H1 (cell line): ENCODE data around the gene XPOT. TPM values are rescaled to one million over a fixed set of nuclear protein-coding genes. Genes with fewer than 3 reads are reported as not detected.

ENCODE experiments used
- CTCF ChIA-PET: fragments of 300-600 bp; sonication (Branson Sonifier 250); formaldehyde crosslinking; loops from one replicate; lab custom pipeline; 2021; ENCODE audit not compliant: partially characterized antibody; lab: Charles Lee
- POLR2A ChIA-PET: fragments of 300-600 bp; sonication (Branson Sonifier 250); formaldehyde crosslinking; loops from one replicate; lab custom pipeline; 2021; ENCODE audit warnings: inconsistent platforms; ENCODE audit not compliant: partially characterized antibody; lab: Charles Lee
- DNase-seq, 2 experiments: peaks; one replicate each; pipeline versions ENCODE4 v3.0.0 to v3.0.0-alpha.2; 2010 to 2022; ENCODE audit warnings: low spot score in 2 of 2, low read depth in 1 of 2, mixed read lengths in 1 of 2
- FAIRE-seq: peaks from 2 replicates; lab custom pipeline; 2011; peaks lifted over from hg19 to GRCh38; lab: Jason Lieb, UNC
- H2AFZ ChIP-seq: 2 replicates; pipeline ENCODE4 v1.8.1; 2012; ENCODE audit warnings: low read length, inconsistent platforms
- H2AK5ac ChIP-seq: 2 replicates; pipeline ENCODE4 v1.6.1; 2013; ENCODE audit warnings: low read depth, low read length
- H2BK120ac ChIP-seq: replicated peaks from 2 replicates; pipeline ENCODE3; 2013; ENCODE audit warnings: low read depth, low read length, inconsistent platforms
- H2BK12ac ChIP-seq: 2 replicates; pipeline ENCODE4 v1.6.1; 2013; ENCODE audit warnings: low read depth, low read length
- H2BK15ac ChIP-seq: 2 replicates; pipeline ENCODE4 v1.6.1; 2013; ENCODE audit warnings: low read length
- H2BK20ac ChIP-seq: 2 replicates; pipeline ENCODE4 v1.6.1; 2013; ENCODE audit warnings: low read length
- H2BK5ac ChIP-seq: 2 replicates; pipeline ENCODE4 v1.6.1; 2013; ENCODE audit warnings: low read depth, low read length
- H3K14ac ChIP-seq: 2 replicates; pipeline ENCODE4 v1.6.1; 2013; ENCODE audit warnings: inconsistent platforms; ENCODE audit not compliant: insufficient read length
- H3K18ac ChIP-seq: 2 replicates; pipeline ENCODE4 v1.6.1; 2013; ENCODE audit warnings: low read length; ENCODE audit errors: extremely low read depth
- H3K23ac ChIP-seq: 2 replicates; pipeline ENCODE4 v1.6.1; 2013; ENCODE audit warnings: inconsistent platforms; ENCODE audit not compliant: insufficient read length
- H3K23me2 ChIP-seq: 2 replicates; pipeline ENCODE4 v1.6.1; 2013; ENCODE audit warnings: low read depth, low read length
- H3K27ac ChIP-seq: 2 replicates; pipeline ENCODE4 v1.6.1; 2011; ENCODE audit warnings: low read depth, low read length, inconsistent platforms
- H3K27me3 ChIP-seq, 4 experiments: replicated peaks in 1 of 4; 1 replicate in 1 of 4; 2 replicates in 3 of 4; pipeline versions ENCODE4 v1.6.1 to v1.8.1; 2011 to 2013; ENCODE audit warnings: low read length in 3 of 4, mild to moderate bottlenecking in 3 of 4, inconsistent platforms in 2 of 4, mixed read lengths in 2 of 4, moderate library complexity in 1 of 4; ENCODE audit not compliant: control insufficient read depth in 3 of 4, insufficient read depth in 3 of 4; ENCODE audit errors: extremely low read depth in 1 of 4
- H3K36me3 ChIP-seq, 4 experiments: 2 replicates each; pipeline versions ENCODE4 v1.6.1 to v1.8.1; 2011 to 2013; ENCODE audit warnings: mild to moderate bottlenecking in 4 of 4, low read length in 3 of 4, moderate library complexity in 2 of 4, control low read depth in 1 of 4, inconsistent platforms in 1 of 4; ENCODE audit not compliant: insufficient read depth in 4 of 4, control insufficient read depth in 2 of 4
- H3K4ac ChIP-seq: replicated peaks from 2 replicates; pipeline ENCODE3; 2013; ENCODE audit warnings: low read length, low read depth, mixed read lengths, inconsistent platforms; ENCODE audit not compliant: insufficient read length
- H3K4me1 ChIP-seq, 4 experiments: replicated peaks in 1 of 4; 1 replicate in 1 of 4; 2 replicates in 3 of 4; pipeline versions ENCODE4 v1.6.1 to v1.8.1; 2011 to 2013; ENCODE audit warnings: low read length in 3 of 4, inconsistent platforms in 2 of 4, mixed read lengths in 1 of 4; ENCODE audit not compliant: insufficient read depth in 4 of 4, control insufficient read depth in 3 of 4
- H3K4me2 ChIP-seq, 2 experiments: 2 replicates each; pipeline versions ENCODE4 v1.6.1 to v1.8.1; 2011 to 2013; ENCODE audit warnings: low read depth in 2 of 2, low read length in 2 of 2, control low read depth in 1 of 2, inconsistent platforms in 1 of 2, mild to moderate bottlenecking in 1 of 2; ENCODE audit not compliant: insufficient read depth in 1 of 2
- H3K4me3 ChIP-seq, 4 experiments: fragments of 200-600, 300-600 bp in 1 of 4; sonication (generic), shearing (Covaris generic), sonication (Bioruptor Twin) in 1 of 4; 2 replicates each; pipeline versions ENCODE4 v1.5.1 to v1.8.1; 2011 to 2016; ENCODE audit warnings: low read length in 4 of 4, low read depth in 3 of 4, control low read depth in 2 of 4, inconsistent platforms in 2 of 4, mild to moderate bottlenecking in 2 of 4, mixed read lengths in 1 of 4, moderate library complexity in 1 of 4; ENCODE audit not compliant: insufficient read depth in 2 of 4; ENCODE audit errors: extremely low read depth in 1 of 4
- H3K56ac ChIP-seq: replicated peaks from 2 replicates; pipeline ENCODE3; 2013; ENCODE audit warnings: low read depth, mild to moderate bottlenecking, mixed read lengths, low read length, inconsistent platforms; ENCODE audit not compliant: insufficient read length
- H3K79me1 ChIP-seq: 2 replicates; pipeline ENCODE4 v1.6.1; 2013; ENCODE audit warnings: low read depth, low read length, control low read depth
- H3K79me2 ChIP-seq, 2 experiments: 2 replicates each; pipeline versions ENCODE4 v1.6.1 to v1.8.1; 2012 to 2013; ENCODE audit warnings: low read length in 2 of 2, mild to moderate bottlenecking in 2 of 2, inconsistent platforms in 1 of 2; ENCODE audit not compliant: insufficient read depth in 2 of 2, control insufficient read depth in 1 of 2
- H3K9ac ChIP-seq, 4 experiments: replicated peaks in 1 of 4; 1 replicate in 1 of 4; 2 replicates in 3 of 4; pipeline versions ENCODE4 v1.6.1 to v1.8.1; 2011 to 2013; ENCODE audit warnings: low read depth in 3 of 4, low read length in 3 of 4, control low read depth in 2 of 4, mild to moderate bottlenecking in 2 of 4, moderate library complexity in 2 of 4, inconsistent platforms in 1 of 4; ENCODE audit errors: extremely low read depth in 1 of 4
- H3K9me3 ChIP-seq, 2 experiments: 2 replicates each; pipeline versions ENCODE4 v1.6.1 to v1.8.1; 2012 to 2013; ENCODE audit warnings: mild to moderate bottlenecking in 2 of 2, moderate library complexity in 2 of 2, control low read depth in 1 of 2, inconsistent platforms in 1 of 2, low read depth in 1 of 2, low read length in 1 of 2, mixed read lengths in 1 of 2; ENCODE audit not compliant: insufficient read depth in 2 of 2
- H4K20me1 ChIP-seq, 2 experiments: replicated peaks in 1 of 2; 2 replicates each; pipeline versions ENCODE3 to v1.8.1; 2011 to 2013; ENCODE audit warnings: inconsistent platforms in 2 of 2, low read length in 2 of 2, mild to moderate bottlenecking in 1 of 2; ENCODE audit not compliant: insufficient read depth in 2 of 2, control insufficient read depth in 1 of 2
- H4K5ac ChIP-seq: 2 replicates; pipeline ENCODE4 v1.6.1; 2013; ENCODE audit warnings: low read length, low read depth, mixed read lengths, inconsistent platforms; ENCODE audit not compliant: insufficient read length
- H4K8ac ChIP-seq: 2 replicates; pipeline ENCODE4 v1.8.0; 2013; ENCODE audit warnings: mild to moderate bottlenecking, moderate library complexity, low read length, inconsistent platforms; ENCODE audit not compliant: insufficient read depth; ENCODE audit errors: extremely low read depth
- H4K91ac ChIP-seq: replicated peaks from 2 replicates; pipeline ENCODE3; 2013; ENCODE audit warnings: low read length, mixed read lengths, inconsistent platforms; ENCODE audit not compliant: insufficient read length
- NANOG ChIP-seq: IDR thresholded peaks from 2 replicates; pipeline ENCODE4 v1.6.1; 2011; ENCODE audit warnings: low read length, low read depth, mild to moderate bottlenecking, inconsistent platforms; ENCODE audit not compliant: insufficient read depth, poor library complexity, severe bottlenecking
- RAD21 ChIP-seq, 2 experiments: IDR thresholded peaks in 1 of 2; conservative IDR thresholded peaks in 1 of 2; 2 replicates each; pipeline ENCODE4 v1.6.1; 2011; ENCODE audit warnings: low read depth in 2 of 2, low read length in 2 of 2, improper control_type of control experiment in 1 of 2, inconsistent platforms in 1 of 2, mild to moderate bottlenecking in 1 of 2, moderate library complexity in 1 of 2
- WGBS, 2 experiments: shearing (Covaris generic) in 1 of 2; methylation state at CpG; one replicate each; pipeline versions ENCODE4 v1.1.6 to v1.1.7; 2013 to 2015; ENCODE audit warnings: low lambda C conversion rate in 2 of 2, mixed read lengths in 2 of 2, inconsistent platforms in 1 of 2, low coverage in 1 of 2, missing lambda C conversion rate in 1 of 2; ENCODE audit not compliant: insufficient replicate concordance in 2 of 2, insufficient coverage in 1 of 2, insufficient read length in 1 of 2; ENCODE audit errors: extremely low coverage in 1 of 2, missing lambda C conversion rate in 1 of 2; 5-methylcytosine and 5-hydroxymethylcytosine counted together
- polyA plus RNA-seq, 7 experiments: library from polyadenylated mRNA; depleted of rRNA in 3 of 7; stranded (reverse) in 5 of 7; unstranded in 2 of 7; fragments of >200 nt in 5 of 7; fragments of 200-250 nt in 2 of 7; gene quantifications; 1 replicate in 5 of 7; 2 replicates in 1 of 7; 4 replicates in 1 of 7; pipeline versions ENCODE4 v1.2.1 to v1.2.3, GENCODE V29; 2011 to 2013; ENCODE audit warnings: missing spikeins in 2 of 7, mixed read lengths in 2 of 7
- total RNA-seq: library from RNA; stranded (reverse); fragmentation: NEBNext Ultra II Directional; extraction: Animal tissue kit (Norgen Biotek cat#: 25700); gene quantifications from 2 replicates; pipeline ENCODE4 v1.2.1, GENCODE V29; 2021

XPOT gene
- total and polyA plus RNA-seq, 2 of the 8 experiments (the other 6 are each of a cell fraction or from before 2014, with no cell fraction given): 38.8 to 176 TPM

DNA sequence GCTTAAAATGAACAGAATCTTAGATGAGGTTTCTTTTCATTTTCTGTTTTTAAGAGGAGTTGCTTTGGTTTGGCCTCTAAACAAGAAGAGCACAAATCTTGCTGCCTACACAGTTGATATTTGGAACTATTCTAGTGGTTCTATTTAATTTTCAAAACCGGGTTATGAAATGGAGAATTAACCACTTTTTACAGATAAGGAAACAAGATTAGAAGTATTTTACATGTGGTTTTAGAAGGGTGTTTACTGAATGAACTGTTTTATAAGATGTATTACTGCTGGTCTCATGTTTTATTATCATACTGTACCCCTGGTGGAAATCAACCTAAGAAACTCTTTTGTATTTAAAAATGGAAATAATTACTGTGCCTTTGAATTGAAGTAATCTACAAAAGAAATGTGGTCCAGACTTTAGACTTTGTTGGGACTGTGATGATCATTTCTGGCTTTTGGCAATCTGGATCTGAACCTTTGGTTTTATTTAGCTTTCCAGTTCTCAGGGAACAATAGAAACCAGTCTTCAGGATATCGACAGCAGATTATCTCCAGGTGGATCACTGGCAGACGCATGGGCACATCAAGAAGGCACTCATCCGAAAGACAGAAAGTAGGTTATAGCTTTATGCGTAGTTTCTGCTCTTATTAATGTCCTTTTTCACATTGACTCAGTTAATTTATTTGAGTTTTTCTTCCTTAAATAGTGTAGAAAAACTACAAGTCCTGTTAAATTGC lies 91.0 kb downstream of the XPOT start:
- WGBS, 2 experiments: 93% methylated on average over 5 of the region's 5 CpGs; no CpG with 5 or more reads in 1 of the 2 experiments
- H3K27ac ChIP-seq: no peak overlapping the region
- DNase-seq: no peak
- no peak for FAIRE-seq
- H3K56ac ChIP-seq: no peak overlapping the region
- no peak overlapping the region for H4K5ac ChIP-seq
- no peak overlapping the region for H2AK5ac ChIP-seq
- H4K91ac ChIP-seq: no peak overlapping the region
- H3K79me1 ChIP-seq: no peaks in the 10 kb centered on the region
- no peak overlapping the region for H2AFZ ChIP-seq
- H3K4me3 ChIP-seq: no peak overlapping the region
- H3K27me3 ChIP-seq: no peaks in the 10 kb centered on the region
- no peaks in the 10 kb centered on the region for H4K20me1 ChIP-seq
- TF ChIP-seq NANOG (no peak), RAD21 (IDR thresholded peaks at IDR 0.05 in 1 of 2, conservative IDR thresholded peaks at IDR 0.05 in 1 of 2; ENCODE audit: low read depth in 2 of 2, low read length in 2 of 2) (no peak)
- H3K4me1 ChIP-seq: no peaks in the 10 kb centered on the region
- H3K18ac ChIP-seq: no peak overlapping the region
- no peak overlapping the region for H2BK5ac ChIP-seq
- no peaks in the 10 kb centered on the region for H3K23me2 ChIP-seq
- peaks cover 2 to 62% (median 25%) of the 10 kb centered on the region in 4 experiments; a peak in 7 of 8 replicates for H3K36me3 ChIP-seq
- CTCF ChIA-PET: interaction anchor here (0.7 to 1.5 kb wide), 4 partner anchors 8 to 94 kb away, joined by 3 read pairs; no protein-coding TSS in a partner anchor
- no peaks in the 10 kb centered on the region for H3K9me3 ChIP-seq
- H2BK12ac ChIP-seq: no peak overlapping the region
- no peak overlapping the region for H3K4me2 ChIP-seq
- H3K4ac ChIP-seq: no peak overlapping the region
- H2BK20ac ChIP-seq: no peak overlapping the region
- H2BK15ac ChIP-seq: no peak overlapping the region
- no peaks in the 10 kb centered on the region for H3K79me2 ChIP-seq
- POLR2A ChIA-PET: interaction anchor here (1.1 kb wide), 1 partner anchor 58 kb away, joined by 3 read pairs; no protein-coding TSS in a partner anchor
- H2BK120ac ChIP-seq: no peak overlapping the region
- no peak overlapping the region for H3K9ac ChIP-seq
- H3K14ac ChIP-seq: no peak overlapping the region
- H3K23ac ChIP-seq: no peak overlapping the region
- H4K8ac ChIP-seq: no peak overlapping the region
